IPS-NIHi7 (cell line): ENCODE data around the gene TUBA3D.
"Not testable (repeated sequence)": the region's sequence is repeated elsewhere in the genome, so short reads cannot be mapped to it uniquely, and the experiment has no call there.

Experiments
- DNase-seq: peaks from one replicate; pipeline ENCODE4 v3.0.0; 2012; ENCODE audit warnings: mixed read lengths; ENCODE audit errors: extremely low spot score

TUBA3D gene

DNA sequence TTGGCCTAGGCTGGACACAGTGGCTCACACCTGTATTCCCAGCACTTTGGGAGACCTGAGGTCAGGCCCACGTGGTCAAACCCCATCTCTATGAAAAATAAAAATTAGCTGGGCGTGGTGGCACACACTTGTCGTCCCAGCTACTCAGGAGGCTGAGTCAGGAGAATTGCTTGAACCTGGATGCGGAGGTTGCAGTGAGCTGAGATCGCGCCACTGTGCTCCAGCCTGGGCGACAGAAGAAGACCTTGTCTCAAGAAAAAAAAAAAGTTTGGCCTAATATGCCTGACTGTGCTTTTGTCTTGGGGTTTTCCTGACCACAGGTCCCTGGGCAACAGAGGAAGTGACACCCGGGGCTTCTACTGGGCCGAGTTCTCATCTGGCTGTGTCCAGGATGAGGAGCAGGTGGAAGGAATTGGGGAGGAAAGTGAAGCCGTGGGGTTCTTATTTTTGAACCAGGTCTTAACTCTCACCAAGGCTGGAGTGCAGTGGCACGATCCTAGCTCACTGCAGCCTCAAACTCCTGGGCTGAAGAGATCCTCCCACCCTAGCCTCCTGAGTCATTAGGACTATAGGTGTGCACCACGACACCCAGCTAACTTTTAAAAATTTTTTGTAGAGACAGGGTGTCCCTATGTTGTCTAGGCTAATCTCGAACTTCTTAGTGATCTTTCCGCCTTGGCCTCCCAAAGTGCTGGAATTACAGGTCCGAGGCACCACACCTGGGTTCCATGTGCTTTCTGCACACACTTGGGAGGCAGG is 38.7 kb downstream of the TUBA3D start:
- DNase-seq, result not testable (repeated sequence)

DNA sequence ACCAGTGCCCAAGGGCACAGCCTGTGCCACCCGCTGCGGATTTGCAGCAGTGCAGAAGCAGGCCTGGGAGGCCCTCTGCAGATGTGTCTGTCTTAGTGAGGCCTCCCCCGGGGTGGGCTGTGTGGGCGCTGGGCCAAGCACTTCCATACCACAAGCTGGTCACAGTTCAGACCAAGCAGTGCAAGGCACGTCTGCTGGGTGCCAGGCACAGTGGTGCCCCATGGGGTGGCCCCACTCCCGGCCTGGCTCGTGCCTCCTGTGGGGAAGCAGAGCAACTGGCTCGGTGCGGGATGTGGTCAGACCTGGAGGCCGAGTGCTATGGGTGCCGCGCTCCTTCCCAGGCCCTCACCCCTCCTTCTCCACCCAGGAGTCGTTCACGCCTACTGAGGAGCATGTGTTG is 39.3 kb downstream of the TUBA3D start:
- not testable (repeated sequence) for DNase-seq

DNA sequence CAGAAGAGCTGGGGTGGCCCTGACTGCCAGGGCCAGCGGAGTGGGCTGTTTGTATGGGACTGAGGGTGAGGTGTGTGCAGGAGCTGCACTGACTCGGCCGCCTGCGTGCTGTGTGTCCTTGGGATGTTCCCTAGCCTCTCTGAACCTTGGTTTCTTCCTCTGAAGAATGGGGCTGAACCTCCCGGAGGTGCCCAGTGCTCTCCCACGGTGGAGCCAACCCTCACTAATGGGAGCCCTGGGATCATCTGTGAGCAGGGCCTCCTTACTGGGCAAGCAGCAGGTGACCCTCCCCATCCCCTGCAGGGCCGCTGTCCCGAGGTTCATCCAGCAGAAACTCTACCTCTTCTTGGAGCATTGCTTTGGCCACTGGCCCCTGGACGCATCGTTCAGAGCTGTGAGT is 40.1 kb downstream of the TUBA3D start:
- no peak for DNase-seq

DNA sequence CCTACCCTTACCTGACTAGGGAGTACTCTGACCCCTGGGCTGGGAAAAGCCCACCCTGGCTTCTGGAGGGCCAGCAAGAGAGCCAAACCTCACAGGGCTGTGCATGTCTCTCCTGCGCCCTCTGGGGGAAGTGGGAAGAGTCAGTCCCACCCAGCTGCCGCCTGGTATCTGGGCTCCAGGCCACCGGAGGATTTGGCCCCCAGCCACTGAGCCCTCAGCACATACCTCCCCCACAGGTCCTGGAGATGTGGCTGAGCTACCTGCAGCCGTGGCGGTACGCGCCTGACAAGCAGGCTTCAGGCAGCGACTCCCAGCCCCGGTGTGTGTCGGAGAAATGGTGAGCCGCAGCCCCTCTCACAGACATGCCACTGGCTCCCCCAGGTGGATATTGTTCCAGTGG is 40.7 kb downstream of the TUBA3D start:
- DNase-seq, result peak; percentile 22

DNA sequence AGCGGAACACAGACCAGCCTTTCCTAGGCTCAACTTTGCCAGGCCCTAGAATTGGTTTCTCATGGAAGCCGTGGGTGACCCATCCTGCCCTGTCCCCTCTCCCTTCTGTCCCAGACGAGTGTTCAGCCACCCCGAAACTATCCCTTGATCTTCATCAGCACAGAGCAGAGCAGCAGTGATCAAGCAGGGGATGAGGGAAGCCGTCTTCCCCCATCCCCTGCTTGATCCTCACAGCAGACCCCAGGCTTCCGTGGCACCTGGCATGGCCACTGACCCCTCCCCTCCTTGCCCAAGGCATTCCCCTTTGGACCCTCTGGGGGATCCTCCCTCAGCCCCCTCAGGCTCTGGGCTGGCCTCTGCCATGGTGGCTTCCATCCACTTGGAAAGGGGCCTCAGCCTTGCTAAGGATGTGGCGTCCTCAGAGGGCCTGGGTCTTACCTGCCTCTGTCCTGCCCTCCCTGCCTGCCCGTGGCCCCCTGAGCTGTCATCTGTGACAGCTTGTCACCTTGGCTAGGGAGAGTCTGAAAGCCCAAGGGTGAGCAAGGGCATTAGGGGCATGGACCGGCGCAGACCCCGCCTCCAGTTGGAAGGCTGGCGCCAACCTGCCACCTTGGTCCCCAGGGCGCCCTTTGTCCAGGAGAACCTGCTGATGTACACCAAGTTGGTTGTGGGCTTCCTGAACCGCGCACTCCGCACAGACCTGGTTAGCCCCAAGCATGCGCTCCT is 41.4 kb downstream of the TUBA3D start:
- no peak for DNase-seq

DNA sequence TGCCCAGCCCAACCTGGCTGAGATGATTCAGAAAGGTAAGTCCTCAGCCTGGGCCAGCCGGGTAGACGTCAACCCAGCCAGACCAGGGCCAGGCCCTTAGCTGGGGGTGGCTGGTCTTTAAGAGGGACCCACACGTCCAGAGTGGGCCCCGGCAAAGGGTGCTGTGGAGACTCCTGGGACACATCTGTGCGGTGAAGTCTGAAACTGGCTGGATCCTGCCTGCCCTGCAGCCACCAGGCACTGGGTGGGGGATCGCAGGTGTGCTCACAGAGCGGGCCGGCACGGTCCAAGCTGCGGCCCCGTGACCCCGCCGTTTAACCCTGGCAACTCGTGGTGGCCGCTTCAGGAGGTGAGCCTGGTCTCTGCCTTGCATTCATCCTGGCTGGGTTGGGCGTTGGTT is 41.9 kb downstream of the TUBA3D start:
- not testable (repeated sequence) for DNase-seq

DNA sequence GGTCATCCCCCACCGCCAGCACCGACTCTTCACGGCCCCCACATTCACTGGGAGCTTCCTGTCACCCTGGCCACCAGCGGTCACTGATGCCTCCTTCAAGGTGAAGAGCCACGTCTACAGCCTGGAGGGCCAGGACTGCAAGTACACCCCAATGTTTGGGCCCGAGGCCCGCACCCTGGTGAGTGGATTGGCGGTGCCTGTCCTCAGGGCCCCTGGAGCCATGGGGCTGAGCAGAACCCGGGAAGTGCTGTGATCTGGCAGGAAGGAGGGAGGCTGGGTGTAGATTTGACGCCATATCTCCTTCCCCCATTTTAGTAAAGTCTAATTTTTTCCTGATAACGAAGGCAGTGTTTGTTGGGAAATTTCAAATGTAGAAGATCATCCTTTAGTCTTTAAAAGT is 42.6 kb downstream of the TUBA3D start:
- not testable (repeated sequence) for DNase-seq

DNA sequence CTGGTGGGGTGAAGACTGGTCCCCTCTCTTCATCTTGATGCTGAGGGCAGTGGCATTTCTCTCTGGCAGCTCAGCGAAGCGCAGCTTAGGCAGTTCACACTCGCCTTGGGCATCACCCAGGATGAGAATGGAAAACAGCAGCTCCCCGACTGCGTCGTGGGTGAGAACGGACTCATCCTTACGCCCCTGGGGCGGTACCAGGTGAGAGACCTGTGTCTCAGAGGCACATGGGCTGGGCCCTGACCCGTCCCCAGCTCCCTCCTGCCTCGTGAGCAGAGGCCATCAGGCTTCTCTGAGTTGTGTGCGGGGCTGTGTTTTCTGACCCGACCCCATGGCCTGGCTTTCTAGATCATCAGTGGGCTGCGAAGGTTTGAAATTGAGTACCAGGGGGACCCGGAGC is 43.5 kb downstream of the TUBA3D start:
- DNase-seq, result no peak

DNA sequence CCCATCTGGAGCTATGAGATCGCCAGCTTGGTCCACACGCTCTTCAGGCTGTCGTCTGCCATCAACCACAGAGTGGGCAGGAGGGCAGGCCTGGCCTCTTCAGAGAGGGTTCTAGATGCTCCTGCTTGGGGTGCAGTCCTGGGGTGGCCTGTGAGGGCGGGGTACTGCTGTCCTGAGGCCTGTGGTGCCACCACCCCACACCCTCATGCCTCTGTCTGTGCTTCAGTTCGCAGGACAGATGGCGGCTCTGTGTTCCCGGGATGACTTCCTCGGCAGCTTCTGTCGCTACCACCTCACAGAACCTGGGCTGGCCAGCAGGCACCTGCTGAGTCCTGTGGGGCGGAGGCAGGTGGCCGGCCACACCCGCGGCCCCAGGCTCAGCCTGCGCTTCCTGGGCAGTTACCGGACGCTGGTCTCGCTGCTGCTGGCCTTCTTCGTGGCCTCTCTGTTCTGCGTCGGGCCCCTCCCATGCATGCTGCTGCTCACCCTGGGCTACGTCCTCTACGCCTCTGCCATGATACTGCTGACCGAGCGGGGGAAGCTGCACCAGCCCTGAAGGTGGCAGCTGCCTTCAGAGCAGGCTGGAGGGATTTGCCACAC is 44.1 kb downstream of the TUBA3D start:
- DNase-seq, result not testable (repeated sequence)

DNA sequence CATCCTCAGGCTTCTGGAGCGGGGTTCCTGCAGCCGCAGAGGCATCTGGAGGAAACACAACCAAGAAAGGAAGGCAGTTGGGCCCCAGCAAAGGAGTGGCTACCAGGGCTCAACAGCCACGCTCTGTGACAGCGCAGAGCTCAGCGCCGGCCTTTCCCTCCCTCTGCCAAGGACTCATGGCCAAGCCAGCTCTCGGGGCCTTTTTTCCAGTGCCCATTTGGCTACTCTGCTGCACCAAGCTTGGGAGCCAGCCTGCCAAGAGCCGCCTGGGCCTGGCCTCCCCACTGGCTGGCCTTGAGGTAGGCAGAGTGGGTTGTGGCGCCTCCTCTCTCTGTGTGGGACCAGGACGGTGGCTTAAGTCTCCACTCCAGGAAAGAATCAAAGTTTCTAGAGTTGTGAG is 44.6 kb downstream of the TUBA3D start:
- no peak for DNase-seq

DNA sequence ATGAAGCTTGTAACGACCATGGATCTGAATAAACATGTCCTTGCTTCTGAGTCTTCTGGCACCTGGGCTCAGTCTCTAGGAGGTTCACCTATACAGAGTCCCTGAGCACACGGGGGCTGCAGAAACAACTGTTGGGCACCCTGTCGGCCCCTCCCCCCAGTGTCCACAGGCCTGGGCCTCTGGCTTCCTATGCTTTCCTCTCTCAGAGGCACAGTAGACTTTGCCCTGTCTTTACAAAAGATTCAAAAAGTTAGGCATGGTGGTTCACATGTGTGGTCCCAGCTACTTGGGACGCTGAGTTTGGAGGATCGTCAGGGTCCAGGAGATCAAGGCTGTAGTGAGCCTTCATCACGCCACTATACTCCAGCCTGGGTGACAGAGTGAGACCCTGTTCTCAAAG is 45.6 kb downstream of the TUBA3D start:
- DNase-seq, result not testable (repeated sequence)

DNA sequence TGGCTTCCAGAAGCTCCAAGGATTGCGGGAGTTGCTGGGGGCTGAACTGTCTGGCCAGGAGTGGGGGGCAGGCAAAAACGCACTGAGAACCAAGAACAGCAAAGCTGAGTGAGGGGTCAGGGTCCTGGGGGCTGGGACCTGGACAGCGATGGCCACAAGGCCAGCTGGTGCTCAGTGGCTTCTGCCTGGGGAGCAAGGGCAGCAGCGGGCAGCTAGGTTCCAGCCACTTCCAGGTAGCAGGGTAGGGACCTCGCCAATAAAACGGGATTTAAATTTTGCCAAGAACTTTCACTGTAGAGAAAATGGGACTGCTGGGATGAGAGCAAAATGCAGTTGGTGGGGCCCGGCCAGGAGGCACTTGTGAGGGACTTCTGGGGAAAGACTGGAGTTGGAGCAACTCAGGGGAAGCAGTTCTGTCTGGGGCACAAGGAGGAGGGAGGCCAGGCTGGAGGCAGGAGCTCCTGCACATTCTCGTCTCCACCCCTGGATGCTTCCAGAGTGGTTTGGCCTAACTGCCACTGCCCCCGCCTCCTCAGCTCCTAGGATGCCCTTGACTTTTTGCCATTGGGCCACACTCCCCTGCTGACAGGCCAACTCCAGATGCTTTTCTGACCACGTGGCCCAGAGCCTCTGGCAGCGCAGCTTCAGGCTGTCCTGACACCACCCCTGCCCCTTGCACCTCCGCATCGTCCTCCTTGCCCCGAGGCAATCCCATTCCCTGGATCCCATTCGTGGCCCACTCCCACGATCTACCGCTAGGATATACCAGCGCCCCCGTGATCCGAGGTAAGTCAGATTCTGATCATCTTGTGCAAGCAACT is 46.3 kb downstream of the TUBA3D start:
- peak; percentile 19 for DNase-seq

DNA sequence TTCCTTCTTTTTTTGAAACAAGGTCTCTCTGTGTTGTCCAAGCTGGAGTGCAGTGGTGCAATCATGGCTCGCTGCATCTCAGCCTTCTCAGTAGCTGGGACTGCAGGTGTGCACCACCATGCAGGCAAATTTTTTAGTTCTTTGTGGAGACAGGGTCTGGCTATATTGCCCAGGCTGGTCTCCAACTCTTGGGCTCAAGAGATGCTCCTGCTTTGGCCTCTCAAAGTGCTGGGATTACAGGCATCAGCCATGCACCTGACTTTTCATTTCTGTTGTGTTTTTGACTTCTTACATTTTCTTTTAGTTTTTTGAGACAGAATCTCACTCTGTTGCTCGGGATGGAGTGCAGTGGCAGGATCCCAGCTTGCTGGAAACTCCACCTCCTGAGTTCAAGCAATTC is 49.3 kb downstream of the TUBA3D start:
- not testable (repeated sequence) for DNase-seq

DNA sequence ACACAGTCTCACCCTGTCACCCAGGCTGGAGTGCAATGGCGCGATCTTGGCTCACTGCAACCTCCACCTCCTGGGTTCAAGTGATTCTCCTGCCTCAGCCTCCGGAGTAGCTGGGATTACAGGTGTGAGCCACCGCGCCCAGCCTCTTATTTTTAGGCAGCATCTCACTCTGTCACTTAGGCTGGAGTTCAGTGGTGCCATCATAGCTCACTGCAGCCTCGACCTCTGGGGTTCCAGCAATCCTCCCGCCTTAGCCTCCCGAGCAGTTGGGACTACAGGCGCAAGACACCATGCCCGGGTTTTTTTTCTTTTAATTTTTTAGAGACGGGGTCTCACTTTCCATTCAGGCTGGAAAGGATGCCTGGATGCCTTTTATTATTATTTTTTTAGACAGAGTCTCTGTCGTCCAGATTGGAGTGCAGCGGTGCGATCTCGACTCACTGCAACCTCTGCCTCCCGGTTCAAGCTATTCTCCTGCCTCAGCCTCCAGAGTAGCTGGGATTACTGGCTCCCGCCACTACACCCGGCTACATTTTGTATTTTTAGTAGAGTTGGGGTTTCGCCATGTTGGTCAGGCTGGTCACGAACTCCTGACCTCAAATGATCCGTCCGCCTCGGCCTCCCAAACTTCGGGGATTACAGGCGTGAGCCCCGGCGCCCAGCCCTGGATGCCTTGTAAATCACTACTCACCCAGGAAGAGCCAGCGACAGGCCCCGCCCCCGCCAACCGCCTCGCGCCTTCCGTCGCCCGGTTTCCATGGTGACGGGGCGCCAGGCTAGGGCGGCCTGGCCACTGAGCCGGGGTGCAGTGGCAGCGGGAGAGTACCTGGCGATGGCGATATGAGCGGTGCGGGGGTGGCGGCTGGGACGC is 51.4 kb downstream of the TUBA3D start, which contains the start of gene CCDC74A:
Gene CCDC74A (plus strand): TSS at position 758 of the 871 bp plus-strand sequence. CDS start 83 bp downstream, at position 841.
- DNase-seq, result not testable (repeated sequence)

DNA sequence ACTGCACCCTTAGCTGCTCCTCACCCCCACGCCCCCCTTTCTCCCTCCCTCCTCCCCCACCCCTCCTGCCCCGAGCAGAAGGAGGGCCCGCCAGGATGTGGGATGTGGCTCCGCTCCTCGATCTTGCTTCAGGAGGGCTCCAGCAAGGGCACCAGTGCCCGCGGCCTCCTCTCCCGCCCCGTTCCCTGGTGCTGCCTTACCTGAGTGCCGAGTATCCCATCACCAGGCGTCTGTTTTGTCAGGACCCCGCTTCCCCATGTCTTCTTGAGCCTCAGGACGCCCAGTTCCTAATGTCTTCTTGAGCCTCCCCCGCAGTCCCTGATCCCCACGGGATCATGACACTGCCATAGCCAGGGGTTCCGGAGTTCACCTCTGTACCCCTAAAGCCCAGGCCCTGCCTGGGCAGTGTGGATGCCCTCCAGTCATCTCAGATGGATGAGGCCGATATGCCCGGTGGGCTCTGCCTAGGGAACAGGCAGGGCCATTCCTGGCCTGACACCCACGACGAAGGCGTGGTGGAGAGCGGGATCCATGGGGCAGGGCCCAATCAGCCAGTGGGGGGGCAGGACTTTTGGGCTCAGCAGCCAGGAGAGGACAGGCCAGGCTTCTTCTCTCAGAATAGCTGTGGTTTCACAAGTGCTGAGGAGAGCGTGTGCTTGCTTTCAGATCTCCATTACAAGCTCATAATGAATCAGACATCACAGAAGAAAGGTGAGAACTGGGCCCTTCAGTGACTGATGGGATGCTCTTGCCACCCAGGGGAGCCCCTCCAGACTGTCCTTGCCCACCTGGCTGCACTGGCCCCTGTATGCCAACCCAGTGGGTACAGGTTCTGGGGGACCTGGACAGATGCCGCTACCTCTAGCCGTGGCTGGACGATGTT is 53.3 kb downstream of the TUBA3D start:
- not testable (repeated sequence) for DNase-seq

DNA sequence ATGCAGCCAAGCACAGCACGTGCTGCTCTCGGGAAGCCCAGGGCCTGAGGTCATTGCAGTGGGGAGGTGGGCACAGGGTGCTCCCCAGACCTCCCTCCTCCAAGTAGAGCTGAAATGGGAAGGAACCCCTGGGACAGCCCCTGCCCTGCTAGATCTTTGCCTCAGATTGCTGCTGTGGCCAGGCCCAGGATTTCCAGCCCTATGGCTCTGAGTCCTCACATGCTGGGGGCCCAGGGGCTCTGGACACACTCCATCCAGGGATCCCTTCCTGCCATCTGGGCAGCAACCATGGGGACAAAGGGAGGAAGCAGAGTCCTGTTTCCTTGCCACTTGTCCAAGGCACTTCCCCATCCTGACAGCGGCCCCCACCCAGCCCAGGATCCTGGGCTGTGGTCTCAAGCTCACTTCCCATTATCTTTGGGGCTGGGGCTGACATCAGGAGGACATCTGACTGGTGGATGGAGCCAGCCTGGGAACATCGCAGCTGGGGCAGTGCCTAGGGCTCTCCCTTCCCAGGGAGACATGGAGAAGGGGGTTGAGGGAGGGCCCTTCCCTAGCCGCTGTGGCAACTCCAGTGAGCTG is 54.0 kb downstream of the TUBA3D start:
- DNase-seq, result not testable (repeated sequence)

DNA sequence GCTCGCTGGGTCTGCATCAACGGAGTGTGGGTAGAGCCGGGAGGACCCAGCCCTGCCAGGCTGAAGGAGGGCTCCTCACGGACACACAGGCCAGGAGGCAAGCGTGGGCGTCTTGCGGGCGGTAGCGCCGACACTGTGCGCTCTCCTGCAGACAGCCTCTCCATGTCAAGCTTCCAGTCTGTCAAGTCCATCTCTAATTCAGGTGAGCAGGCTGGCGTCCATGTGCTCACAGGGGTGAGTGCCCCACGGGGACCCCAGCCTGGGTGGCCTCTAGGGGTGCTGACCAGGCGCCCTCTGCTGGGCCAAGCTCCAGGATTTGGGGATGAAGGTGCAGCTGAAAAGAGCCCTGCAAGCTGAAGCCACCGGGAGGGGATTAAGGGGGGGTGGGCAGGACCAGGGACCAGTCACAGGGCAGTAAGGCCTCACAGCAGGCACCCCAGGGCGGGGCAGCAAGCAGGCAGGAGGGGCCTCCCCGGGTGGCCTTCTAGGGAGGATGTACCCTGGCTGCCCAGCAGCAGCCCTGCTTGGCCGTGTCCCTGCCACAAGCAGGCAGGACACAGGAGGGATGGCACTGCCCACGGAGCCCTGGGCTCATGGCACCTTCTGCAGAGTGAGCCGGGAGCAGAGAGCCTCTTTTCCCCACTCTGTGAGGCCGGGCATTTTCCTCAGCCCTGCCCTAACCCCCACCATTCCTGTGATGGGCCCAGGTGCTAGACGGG is 54.9 kb downstream of the TUBA3D start:
- DNase-seq, result not testable (repeated sequence)

DNA sequence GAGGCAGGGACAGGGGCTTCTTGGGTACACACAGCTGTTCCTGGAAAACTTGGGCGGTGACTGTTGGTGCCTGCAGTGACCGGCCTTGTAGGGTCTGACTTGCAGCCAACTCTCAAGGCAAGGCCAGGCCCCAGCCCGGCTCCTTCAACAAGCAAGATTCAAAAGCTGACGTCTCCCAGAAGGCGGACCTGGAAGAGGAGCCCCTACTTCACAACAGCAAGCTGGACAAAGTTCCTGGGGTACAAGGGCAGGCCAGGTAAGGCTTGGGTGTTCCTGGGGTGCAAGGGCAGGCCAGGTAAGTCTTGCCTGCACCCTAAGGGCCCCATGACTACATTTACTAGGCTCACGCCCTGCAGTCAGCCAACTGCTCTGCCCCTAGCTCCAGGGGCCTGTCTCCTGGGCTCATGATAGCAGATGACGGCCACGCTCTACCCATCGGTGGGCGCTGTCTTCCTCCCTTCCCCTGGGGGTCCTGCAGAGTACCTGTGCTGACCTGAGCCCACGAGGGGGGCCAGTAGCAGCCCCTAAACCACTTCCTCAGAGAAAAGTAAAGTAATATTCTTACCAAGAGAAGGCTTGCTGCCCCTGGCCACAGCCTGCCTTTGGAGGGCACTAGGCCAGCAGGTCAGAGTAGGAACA is 55.7 kb downstream of the TUBA3D start:
- not testable (repeated sequence) for DNase-seq
